ENCODE data around the gene LMTK2.

The LMTK2 gene

DNA sequence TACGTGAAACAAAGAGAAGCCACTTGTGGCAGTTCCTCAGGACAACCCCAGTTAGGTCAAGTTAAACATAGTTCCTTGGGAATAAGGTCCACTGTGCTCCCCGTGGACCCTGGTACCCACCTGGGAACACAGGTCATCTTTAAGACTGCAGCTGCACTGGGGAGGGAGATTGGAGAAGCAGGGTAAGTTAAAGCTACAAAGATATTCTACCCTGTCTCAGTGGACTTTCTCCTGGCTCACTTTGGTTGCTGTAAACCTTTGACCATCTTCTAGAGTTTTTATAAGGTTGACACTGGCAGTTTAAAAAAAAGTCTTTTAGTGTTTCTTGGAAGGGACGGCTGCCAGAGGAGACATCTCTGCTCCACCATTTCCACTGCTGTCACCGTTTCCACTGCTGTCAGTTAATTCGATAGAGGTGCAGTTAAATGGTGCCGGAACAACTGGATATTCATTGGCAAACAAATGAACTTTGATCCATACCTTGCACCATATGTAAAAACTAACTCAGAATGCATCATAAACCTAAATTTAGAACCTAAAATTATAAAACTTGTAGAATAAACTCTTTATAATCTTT is 42.5 kb downstream of the LMTK2 start:
- TF ChIP-seq CTCF (IDR thresholded peaks at IDR 0.05; ENCODE audit: control insufficient read depth, extremely low read depth, insufficient read depth), result no peak
- H3K4me3 ChIP-seq (ENCODE audit: low read depth, low read length), result no peak overlapping the region
- DNase-seq (ENCODE audit: low read depth), result no peak

GRCh38 chr7:98151884-98152283 is 45.2 kb downstream of the LMTK2 start:
- no peak overlapping the region for H3K4me3 ChIP-seq (ENCODE audit: low read depth, low read length)
- TF ChIP-seq CTCF (IDR thresholded peaks at IDR 0.05; ENCODE audit: control insufficient read depth, extremely low read depth, insufficient read depth), result no peak
- no peak for DNase-seq (ENCODE audit: low read depth)

DNA sequence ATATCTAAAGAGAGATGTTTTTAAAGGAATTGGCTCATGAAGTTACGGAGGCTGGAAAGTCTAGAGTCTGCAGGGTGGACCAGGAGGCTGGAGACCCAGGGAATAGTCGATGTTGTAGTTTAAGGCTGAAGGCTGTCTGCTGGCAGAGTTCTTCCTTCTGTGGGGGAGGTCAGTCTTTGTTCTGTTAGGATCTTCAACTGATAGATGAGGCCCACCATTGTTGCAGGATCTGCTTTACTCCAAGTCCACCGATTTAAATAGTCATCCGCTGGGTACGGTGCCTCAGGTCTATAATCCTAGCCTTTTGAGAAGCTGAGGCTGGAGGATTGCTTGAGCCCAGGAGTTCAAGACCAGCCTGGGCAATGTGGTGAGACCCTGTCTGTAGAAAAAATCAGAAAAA is 50.0 kb downstream of the LMTK2 start:
- no peak for DNase-seq (ENCODE audit: low read depth)
- TF ChIP-seq CTCF (IDR thresholded peaks at IDR 0.05; ENCODE audit: control insufficient read depth, extremely low read depth, insufficient read depth), result no peak
- H3K4me3 ChIP-seq (ENCODE audit: low read depth, low read length), result no peak overlapping the region

DNA sequence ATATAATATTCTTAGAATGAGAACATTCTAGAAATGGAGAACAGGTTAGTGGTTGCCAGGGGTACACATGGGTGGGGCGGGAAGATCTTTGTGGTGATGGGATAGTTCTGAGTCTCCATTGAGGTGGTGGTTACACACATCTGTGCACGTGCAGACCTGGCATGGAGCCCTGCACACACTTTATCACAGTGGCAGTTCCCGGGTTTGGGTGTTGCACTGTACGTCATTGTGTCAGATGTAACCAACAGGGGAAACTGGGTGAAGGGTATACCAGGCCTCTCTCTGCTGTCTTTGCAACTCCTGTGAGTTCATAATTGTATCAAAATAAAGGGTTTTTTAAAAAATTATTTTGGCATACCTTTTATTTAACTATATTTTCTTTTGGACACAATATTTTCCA is 51.1 kb downstream of the LMTK2 start:
- no peak for TF ChIP-seq CTCF (IDR thresholded peaks at IDR 0.05; ENCODE audit: control insufficient read depth, extremely low read depth, insufficient read depth)
- DNase-seq (ENCODE audit: low read depth), result no peak

DNA sequence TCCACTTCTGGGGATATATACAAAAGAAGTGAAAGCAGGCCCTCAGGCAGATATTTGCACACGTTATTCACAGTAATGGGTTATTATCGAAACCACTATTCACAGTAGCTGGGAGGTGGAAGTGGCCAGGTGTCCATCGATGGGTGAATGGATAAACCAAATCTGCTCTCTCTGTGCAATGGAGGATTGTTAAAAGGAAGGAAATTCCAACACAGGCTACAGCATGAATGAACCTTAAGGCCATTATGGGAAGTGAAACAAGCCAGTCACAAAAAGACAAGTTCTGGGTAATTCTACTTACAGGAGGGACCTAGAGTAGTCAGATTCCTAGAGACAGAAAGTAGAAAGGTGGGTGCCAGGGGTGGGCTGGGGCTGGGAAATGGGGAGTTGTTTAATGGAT is 56.1 kb downstream of the LMTK2 start:
- DNase-seq (ENCODE audit: low read depth), result no peak
- no peak for TF ChIP-seq CTCF (IDR thresholded peaks at IDR 0.05; ENCODE audit: control insufficient read depth, extremely low read depth, insufficient read depth)
- H3K4me3 ChIP-seq (ENCODE audit: low read depth, low read length), result no peak overlapping the region

More for the DNA sequence above, 51.1 kb downstream of the LMTK2 start:
- H3K4me3 ChIP-seq (ENCODE audit: low read depth, low read length), result no peak overlapping the region

DNA sequence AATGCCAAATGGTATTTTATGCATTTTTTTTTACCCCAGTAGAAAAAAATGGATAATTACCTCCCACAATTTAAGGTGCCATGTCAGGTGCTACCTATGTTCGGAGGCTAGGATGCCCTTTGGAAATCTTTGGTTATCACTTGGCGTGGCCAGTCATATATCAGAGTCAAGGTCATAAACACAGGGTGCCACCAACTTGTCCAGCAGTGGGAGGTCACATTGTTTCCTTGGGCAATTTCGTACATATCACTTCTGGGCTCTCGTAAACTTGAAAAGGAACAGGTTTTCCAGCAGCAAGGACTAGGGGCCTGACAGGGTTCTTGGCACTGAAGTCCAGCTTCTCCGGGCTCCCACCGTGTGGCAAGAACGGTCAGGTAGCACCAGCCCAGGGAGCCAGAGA is 56.6 kb downstream of the LMTK2 start:
- H3K4me3 ChIP-seq (ENCODE audit: low read depth, low read length), result no peak overlapping the region
- no peak for TF ChIP-seq CTCF (IDR thresholded peaks at IDR 0.05; ENCODE audit: control insufficient read depth, extremely low read depth, insufficient read depth)
- DNase-seq (ENCODE audit: low read depth), result no peak
